Kidney tubule cell (primary cell): ENCODE results near the gene ETNK1.

Experiments
- DNase-seq: peaks from one replicate; pipeline ENCODE4 v3.0.0-alpha.2; 2018; ENCODE audit warnings: low spot score

The ETNK1 gene

DNA sequence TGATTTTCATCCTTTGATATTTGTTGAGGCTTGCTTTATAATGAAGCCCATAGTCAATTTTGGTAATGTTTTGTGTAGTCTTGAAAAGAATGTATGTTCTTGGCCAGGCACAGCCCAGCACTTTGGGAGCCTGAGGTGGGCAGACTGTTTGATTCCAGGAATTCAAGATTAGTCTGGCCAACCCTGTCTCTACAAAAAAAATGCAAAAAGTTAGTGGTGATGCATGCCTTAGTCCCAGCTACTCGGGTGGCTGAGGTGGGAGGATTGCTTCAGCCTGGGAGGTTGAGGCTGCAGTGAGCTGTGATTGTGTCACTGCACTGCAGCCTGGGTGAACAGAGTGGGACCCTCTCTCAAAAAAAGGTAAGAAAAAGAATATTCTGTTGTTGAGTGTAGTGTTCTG, 10.8 kb downstream of the ETNK1 start:
- DNase-seq = no peak

DNA sequence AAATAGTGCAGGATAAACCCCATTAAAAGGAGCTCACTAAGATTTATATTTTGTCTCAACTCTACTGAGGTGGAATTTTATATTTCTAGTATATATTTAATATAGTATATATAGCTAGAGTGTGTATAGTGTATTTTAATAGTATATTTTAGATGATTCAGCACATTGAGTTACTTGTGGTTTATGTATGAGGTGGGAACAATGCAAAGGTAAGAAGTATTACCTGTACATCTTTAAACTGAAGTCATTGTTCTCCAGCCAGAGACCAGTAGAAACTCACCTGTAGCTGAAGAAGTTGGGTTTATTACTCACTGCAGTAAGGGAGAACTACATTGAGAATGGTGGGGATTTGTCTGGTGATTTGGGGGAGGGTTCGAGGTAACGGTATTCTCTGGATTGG, 15.9 kb downstream of the ETNK1 start:
- DNase-seq = no peak

DNA sequence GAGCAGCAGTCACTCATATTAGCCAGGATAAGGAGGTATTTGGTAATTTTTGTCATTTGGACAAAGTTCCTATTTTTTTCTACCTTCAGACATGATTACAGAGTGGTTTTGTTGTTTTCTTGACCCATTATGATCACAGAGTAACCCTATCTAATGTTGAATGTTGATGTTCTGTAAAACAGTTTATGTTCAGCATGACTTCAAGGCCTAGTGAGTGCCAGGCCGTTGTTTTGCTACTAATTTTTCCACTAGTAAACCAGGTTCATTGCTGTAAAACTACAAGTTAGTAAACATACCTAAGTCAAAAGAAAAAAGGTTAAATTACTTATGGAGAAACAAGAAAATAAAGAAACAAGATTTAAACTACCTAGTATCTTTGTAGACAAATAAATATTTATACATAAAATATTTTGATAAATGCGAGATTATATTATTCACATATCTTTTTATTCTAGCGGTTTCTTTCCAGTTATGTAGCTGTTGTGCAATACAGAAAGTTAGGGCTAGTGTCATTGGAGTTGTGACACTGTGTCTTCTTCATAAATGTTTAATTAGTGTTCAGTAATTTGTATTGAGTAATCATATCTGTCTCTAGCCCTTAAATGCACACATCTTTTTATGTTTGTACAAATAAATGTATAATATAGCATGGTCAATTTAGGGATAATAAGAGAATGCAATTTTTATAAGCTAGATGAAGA, 16.5 kb downstream of the ETNK1 start:
- no peak for DNase-seq

DNA sequence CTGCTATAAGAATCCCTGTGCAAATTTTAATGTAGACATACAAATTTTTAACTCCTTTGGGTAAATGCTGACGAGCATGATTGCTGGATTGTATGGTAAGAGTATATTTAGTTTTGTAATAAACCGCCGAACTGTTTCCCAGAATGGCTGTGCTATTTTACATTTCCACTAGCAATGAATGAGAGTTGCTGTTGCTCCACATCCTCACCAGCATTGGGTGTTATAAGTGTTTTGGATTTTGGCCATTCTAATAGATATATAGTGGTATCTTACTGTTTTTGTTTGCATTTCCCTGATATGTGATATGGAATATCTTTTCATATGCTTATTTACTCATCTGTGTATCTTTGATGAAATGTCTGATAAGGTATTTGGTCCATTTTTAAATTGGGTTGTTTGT, 23.7 kb downstream of the ETNK1 start:
- DNase-seq = no peak

DNA sequence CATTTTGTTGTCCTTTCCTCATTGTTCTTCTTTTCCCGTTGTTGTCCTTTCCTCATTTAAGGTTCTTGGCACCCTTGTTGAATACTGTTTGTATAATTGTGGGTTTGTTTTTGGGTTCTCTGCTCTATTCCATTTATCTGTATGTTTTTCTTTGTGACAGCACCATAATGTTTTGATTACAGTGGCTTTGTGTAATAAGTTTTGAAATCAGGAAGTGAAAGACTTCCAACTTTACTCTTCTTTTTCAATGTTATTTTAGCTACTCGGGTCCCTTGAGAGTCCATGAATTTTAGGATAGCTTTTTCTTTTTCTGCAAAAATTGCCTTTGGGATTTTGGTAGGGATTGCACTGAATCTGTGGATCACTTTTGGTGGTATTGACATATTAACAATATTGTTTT, 28.1 kb downstream of the ETNK1 start:
- DNase-seq = no peak

DNA sequence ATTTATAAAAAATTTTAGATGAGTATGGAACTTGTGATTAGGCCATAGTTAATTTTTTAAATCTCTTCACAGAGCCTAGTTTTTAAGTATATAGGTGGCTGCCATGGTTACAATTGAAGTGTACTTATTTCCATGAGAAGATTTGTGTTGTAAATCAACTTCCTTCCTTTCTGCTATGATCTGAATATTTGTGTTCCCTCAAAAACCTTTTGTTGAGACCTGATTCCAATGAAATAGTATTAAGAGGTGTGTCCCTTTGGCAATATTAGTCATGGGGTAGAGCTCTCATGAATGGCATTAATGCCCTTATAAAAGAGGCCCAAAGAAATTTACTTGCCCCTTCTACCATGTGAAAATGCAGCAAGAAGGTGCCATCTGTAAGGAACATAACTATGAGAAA, 28.8 kb downstream of the ETNK1 start:
- DNase-seq = no peak

DNA sequence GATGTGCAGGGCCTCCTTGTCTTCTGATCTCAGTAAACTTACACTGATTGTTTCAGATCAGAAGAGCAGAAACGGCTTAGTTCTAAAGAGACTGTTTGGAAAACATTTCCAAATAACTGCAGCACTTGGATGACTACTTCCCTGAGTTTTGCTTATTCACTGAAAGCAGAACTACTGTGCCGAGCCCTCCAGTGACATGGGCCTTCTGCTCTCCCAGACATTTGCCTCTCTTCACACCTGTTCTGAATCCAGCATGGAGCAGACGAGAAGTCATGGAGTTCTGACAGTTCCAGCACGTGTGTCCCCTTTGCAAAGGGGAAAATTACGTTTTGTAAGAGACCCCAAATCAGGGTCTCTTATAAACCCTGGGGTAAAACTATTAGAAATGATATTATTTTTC, 31.4 kb downstream of the ETNK1 start:
- DNase-seq = no peak

DNA sequence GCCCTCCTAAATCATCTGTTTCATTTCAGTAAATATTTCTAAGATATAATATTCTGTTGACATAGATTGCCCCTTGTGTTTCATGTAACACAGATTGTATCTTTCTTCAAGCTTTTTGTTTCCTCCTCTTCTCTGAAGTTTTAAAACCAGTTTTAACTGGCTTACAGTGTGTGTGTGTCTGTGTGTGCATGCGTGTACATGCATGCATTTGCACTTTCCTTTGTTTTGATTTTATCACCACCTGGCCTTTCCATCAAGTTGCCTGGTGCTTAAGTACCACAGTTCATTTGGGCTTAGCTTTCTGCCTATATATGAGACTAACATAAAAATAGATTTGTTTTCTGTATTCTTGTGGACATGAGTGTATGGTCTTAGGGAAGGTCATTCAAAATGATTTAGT, 31.9 kb downstream of the ETNK1 start:
- no peak for DNase-seq

DNA sequence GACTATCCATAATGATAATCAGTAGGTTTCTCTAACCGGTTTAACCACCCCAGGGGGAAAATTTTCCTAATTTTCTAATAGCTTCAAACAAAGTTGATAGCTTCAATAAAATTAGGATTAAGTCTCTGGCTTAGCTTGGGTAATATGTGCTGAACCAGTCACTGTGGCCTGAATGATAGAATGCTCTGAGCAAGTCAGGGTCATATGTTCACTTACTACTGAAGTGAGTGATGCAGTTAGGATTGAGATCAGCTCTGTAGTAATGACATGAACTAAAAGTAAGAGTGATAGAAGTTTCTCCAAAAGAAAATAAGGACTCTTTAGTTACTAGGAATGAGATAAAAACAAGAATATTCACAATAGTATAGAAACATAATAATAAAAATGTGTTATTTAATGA, 32.6 kb downstream of the ETNK1 start:
- peak; percentile 46 for DNase-seq

DNA sequence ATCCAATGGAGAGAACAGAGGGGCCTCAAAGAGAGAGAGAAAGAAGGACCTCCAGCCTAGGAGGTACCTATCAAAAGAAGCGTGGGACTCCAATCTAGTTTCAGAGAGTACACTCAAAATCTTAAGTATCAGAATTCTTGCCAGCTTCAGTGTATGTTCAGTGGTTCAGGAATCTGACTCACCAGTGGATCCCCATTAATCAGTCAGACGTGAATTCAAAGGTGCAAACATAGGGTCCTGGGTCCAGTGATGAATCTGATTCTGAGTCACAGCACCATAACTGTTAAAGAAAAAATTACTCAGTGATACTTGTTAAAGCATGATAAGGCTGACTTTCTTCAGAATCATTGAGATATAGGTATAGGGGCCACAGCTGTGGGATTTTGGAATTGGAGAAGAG, 33.2 kb downstream of the ETNK1 start:
- DNase-seq = peak; percentile 84

DNA sequence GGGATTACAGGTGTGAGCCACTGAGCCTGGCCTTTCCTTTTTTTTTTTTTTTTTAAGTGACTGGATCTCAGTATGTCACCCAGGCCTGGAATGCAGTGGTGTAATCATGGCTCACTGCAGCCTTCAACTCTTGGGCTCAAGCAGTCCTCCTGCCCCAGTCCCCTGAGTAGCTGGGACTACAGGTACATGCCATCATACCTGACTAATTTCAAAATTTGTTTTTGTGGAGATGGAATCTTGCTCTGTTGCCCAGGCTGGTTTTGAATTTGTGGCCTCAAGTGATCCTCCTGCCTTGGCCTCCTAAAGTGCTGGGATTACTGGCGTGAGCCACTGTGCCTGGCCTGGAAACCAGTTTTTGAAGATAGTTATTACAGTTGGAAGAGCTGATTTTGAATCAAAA, 37.4 kb downstream of the ETNK1 start:
- peak; percentile 6 for DNase-seq

DNA sequence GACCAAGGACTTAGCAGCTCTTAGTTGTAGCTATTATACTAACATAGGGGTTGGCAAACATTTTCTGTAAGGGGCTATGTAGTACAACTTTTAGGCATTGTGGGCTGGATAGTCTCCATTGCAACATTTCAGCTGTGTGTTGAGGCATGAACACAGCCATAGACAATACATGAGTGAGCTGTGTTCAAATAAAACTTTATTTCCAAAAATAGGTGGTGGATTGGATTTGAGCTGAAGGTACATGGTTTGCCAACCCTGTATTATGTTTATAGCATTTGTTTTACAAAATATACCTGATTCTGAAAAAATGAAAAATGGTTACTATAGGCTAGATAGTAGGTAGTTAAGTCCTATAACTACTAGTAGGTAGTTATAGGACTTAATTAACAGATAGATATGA, 40.5 kb downstream of the ETNK1 start:
- DNase-seq = no peak

DNA sequence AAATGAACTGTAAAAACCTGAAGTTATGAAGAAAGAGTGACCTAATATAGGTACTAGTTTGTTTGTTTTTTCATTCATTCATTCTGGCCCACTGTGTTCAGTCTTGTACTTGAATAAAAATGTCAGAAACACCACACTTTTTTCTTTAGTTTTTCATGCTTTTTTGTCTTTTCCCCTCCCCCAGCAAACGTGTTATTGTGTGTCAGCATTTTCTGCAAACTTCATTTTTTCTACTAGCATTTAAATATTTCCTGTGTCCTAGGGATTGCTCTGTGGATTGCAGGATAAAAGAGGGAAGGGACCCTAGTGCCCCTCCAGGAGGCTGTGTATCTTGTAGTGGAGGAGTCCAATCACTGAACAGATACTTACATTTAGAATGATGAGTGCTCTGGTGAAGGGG, 42.2 kb downstream of the ETNK1 start:
- DNase-seq = no peak

DNA sequence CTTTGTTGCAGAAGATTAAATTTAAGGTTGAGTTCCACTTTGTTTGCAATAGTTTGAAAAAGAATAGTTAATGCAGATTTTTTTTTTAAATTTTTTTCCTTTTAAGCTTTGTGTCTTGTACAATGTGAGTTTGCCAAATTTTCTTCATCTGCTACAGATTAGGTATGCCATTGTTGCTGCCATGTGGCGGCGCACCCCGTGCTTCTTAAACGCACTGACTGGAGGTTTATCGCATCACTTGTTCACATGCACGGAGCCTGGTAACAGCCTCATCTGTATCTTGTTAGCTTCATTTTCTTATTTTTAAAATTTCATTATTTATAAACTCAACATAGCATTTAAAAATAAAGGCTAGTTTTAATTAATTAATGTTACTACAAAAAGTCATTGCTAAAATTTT, 43.5 kb downstream of the ETNK1 start:
- DNase-seq = no peak

DNA sequence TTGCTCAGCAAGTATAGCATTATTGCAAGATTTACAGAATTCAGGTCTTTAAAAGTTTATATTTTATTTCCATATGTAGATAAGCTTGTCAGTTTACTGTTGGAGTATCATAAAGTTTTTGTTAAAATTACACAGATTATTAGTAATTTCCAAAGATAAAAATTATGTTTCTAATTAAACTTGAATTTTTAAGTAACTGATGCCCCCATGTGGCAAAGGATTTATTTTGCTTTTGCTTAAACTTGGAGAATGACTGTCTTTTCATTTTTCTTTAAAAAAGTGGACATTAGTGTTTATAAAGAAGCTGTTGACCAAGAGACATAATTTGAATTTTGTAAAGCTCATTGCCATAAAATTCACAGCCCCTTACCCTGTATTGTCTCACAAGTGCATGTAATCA, 45.8 kb downstream of the ETNK1 start:
- no peak for DNase-seq

DNA sequence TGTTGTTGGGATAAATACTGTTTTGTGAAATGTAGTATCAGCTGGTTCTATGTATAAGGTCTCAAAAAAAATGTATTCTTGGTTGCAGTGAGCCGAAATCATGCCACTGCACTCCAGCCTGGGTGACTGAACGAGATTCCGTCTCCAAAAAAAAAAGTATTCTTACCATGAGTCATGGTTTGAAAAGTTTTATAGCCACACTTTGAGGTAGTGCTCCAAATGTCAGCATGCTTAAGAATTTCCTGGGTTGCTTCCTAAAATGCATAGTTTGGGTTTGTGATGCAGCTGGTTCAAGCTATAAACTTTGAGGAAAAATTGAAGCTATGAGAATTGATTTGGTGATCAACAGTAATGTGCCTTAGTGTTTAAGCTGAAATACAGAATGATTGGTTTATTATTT, 48.0 kb downstream of the ETNK1 start:
- no peak for DNase-seq

DNA sequence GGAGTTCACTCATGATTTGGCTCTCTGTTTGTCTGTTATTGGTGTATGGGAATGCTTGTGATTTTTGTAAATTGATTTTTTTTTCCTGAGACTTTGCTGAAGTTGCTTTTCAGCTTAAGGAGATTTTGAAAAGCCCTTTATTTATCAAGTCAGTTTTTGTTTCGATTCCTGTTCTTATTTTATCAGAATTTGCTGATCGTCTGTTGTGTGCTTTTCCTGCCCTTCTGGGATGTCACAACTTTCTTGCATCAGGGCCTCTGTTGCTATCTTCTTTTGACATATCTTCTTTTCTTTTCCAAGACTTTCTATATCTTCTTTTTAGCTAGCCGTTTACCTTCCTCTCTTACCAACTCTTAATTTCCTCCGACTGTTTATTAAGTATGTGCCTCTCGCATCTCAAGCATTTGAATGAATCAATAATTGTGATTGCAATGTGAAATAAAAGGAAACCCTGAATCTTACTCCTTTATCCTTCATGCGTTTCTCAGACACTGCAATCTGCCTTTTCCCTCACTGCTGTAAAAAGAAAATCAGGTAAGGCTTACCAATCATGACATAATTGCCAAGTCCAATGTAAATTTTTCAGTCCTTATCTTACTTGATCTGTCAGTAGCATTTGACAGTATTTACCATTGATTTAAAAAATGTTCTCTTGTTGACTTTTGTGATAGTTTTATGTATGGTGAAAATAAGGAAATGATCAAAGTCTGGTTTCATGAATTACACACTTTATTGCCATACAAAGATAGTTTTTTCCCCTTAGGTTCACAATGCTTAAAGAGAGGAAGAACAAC, 53.0 kb downstream of the ETNK1 start:
- no peak for DNase-seq

DNA sequence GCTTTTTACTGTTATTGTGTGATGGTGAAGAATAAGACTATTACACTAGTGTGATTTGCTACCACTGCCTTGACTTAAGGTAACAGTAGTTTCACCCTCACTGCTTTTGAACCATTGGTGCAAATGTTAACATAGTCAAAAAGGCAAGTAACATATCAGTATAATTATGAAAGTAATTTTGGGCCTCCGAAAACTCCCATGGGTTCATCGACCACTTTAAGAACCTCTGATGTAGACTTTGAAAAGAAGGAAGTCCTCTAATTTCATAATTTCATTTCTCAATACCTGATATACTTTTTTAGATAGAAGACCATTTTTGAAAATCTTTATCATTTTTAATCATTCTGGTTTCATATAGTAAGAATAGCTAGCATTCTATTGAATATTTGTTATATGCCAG, 57.7 kb downstream of the ETNK1 start:
- no peak for DNase-seq

DNA sequence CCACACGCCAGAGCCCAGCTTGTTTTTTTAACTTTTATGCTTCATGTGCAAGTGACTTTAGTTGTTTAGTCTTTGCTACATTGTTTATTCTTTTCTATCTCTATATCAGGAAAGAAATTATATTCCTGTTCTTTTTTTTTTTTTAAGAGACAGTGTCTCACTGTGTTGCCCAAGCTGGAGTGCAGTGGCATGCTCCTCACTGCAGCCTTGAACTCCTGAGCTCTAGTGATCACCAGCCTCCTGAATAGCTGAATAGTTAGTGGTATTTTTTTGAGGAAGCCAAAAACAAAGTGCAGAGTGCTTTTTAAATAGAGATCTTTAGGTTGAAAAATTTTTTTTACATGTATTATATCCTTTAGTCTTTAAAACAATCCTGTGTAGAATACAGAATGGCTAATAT, 58.2 kb downstream of the ETNK1 start:
- no peak for DNase-seq

DNA sequence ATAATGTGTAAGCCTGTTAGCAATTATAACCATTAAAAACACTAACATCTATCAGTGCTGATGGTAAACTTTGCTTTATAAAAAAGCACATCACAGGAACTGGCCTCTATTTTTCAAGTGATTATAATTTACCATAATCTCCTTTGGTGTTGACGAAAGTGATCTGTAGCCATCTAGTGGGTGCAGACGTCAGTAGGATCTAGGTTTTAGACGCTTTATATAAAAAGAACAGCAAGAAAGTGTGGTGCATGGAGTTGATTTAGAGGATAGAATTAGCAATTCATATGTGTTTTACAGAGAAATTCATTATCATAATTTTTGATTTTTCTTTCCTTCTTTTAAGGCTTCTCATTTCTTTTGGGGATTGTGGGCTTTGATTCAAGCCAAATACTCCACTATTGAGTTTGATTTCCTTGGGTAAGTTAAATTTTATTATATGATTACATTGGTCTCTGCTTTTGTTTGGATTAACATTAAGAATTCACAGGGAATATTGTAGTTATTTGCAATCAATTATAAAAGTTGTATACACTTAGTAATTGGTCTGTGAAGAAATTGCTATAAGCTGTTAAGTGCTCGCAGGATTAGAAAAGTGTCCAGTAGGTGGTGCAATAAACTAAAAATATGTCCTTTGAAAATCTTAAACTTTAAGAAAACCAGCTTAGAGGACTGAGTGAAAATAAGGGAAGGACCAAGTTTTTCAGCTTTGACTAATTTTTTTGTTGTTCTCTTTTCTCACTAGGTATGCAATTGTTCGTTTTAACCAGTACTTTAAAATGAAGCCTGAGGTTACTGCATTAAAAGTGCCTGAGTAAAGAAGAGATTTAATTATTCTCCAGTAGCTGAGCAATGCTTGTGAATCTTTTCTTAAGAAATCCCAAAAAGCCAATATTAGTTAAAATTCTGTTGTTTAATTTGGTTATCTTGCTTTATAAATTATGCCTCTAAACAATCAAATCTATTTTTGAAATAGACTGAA, 59.5 kb downstream of the ETNK1 start:
- DNase-seq = peak; percentile 52

DNA sequence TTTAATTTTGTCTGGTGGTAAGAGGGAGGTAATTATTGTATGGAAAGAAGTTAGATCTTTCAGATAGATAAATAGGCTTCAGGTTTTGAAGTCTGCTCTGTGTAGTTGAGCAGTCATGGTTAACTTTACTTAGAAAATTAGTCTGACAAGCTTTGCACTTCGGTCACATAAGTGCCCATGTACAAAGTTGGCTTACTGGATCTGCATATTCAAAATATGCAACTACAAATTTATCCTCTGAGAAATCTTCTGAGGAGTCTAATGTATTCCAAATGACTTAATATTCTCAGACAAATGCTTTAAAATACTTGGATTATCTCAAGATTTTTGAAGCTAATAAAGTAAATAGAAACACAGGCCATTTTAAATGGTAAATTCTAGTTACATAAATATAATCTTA, 61.2 kb downstream of the ETNK1 start:
- no peak for DNase-seq

DNA sequence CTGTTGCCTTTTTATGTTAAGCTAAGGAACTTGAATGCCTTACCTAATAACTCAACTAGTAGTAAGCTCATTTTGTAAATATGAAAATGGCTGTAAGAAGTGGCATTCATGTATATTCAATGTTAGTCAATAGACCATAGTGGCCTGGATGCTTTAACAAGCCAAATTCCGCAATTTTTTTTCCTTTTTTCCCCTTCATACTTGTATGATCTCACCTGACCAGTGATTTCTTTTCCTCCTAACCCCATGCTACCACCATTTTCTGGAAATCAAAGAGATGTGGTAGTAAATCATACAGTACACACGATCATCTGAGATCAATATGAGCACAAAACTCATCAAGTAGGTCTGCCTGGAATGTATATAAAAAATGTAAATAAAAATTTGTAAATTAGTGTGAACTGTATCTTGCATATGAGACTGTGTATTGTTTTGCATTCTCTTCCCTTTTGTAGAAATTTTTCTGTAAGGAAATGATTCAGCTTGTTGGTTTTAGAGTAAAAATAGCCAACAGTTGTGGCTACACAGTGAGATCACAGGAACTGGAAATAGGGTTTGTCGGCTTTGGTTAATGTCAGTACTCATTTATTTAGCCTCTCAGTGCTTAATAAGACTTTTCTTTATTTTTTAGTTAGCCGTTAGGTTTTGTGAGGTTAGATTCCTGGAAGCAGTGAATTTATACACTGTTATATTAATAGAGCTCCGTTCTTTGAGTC, 62.5 kb downstream of the ETNK1 start:
- DNase-seq = peak; percentile 57
